Cardiac ventricle fibroblast (primary cell): ENCODE measurements around the gene SHMT1. TPM values are rescaled to one million over a fixed set of nuclear protein-coding genes. Genes with fewer than 3 reads are reported as not detected.

Experiments
- total RNA-seq: library from RNA; depleted of rRNA; stranded (reverse); fragments of >200 nt; gene quantifications from 2 replicates; pipeline ENCODE4 v1.2.3, GENCODE V29; 2015

SHMT1 gene
- total RNA-seq, result 7.3 and 8.3 TPM in 2 replicates

GRCh38 chr17:18363101-18364049, at the start of gene SHMT1:
TSS of gene SHMT1 (minus strand) at chr17:18363550. CDS start at chr17:18355981, 7,569 bp downstream.

DNA sequence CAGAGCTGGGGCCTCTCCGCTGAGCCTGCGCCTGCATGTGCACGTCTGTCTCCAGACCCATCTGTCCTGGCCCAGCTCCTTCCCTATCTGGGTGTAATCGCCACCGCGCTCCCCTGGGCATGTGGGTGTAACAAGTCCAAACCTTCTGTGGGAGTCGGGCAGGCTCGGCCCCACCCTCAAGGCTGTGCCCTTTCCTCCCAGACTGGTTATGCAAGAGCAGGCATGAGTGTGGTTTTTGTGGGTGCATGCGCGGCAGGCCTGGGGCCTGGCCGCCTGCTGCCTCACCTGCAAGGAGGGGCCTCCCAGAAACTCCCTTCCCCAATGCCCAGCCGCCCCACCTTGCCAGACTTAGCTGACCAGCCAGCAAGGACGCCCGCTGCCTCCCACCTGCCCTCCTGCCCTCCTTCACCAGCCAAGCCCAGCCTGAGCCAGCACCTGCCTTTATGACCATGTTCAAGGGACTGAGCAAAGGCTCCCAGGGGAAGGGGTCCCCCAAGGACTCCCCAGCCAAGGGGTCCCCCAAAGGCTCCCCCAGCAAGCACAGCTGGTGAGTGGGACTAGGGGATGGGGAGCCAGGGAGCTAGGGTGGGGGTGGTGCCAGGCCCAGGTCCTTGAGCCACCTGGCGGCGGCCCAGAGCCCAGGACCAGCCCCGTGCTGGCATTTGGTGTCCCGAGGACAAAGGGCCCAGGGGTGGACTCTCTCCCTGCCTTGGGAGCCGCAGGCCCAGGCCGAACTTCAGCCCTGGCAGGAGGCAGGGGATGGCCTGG, 14.3 kb upstream of the SHMT1 start, which contains the start of gene EVPLL:
EVPLL (plus strand) TSS at position 342 of the 768 bp plus-strand sequence. CDS start 3,160 bp downstream, outside the sequence.

DNA sequence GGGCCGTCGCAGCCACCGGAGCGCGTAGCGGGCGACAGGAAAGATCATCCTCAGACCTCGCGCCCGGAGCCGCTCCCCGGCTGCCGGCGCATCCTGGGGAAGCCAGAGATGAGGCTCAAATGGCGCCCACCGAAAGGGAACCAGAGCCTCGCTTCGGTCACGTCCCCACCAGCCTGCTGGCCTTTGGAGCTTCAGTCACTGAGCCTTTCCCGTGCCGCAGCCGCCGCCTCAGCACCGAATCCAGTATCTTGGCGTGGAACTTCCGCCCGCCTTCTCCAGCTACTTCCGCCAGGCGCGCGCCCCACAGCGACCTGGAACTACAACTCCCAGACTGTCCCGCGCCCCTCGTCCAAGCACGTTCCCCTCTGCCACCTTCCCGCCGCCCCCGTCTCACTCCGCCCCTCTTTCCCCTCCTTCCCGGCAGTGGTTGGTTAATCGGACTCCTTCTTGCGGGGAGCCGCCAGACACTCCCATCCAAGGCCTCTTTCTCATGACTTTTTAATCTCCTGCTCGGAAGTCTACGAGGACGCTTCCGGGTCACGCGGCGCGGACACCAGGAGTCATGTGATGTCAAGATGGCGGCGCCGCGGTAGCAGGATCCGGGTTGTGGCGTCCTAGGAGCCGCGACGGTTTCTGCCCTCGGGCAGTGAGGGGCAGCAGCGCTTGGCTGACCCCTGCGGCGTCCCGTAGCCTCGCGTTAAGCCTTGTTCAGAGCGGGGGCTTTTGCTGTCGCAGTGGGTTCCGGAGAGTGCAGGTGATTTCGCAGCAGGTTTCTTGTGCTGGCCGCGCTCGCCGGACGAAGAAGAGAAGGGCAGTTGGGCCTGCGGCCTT, 48.4 kb downstream of the SHMT1 start, which contains the start of the genes SMCR8 and TOP3A:
SMCR8 (plus strand) TSS at position 563 of the 831 bp plus-strand sequence. CDS start 497 bp downstream, outside the sequence.
TOP3A (minus strand) TSS at position 264 of the 831 bp plus-strand sequence; CDS start at position 48, 216 bp downstream.

Other genes starting within 250 kb of the SHMT1 start
- gene ALKBH5, start 179.7 kb downstream of the SHMT1 start, total RNA-seq, result 130 and 144 TPM in 2 replicates
- 42.2 and 46.9 TPM in 2 replicates for gene LLGL1, start 137.9 kb downstream of the SHMT1 start, total RNA-seq
- 181 and 190 TPM in 2 replicates for gene FLII, start 104.8 kb downstream of the SHMT1 start, total RNA-seq
- gene MIEF2, start 102.9 kb downstream of the SHMT1 start, total RNA-seq, result 13.4 and 13.6 TPM in 2 replicates
- 29.0 and 30.6 TPM in 2 replicates for gene TOP3A, start 48.6 kb downstream of the SHMT1 start, total RNA-seq
- 10.7 and 12.1 TPM in 2 replicates for gene SMCR8, start 48.3 kb downstream of the SHMT1 start, total RNA-seq
- gene EVPLL, start 14.2 kb upstream of the SHMT1 start, total RNA-seq, result not detected in 2 replicates
- gene LGALS9C, start 113.2 kb upstream of the SHMT1 start, total RNA-seq, result not detected in 2 replicates